Hepatocyte (in vitro differentiated cells): ENCODE data around the gene LHX4. TPM values are rescaled to one million over a fixed set of nuclear protein-coding genes. Genes with fewer than 3 reads are reported as not detected.

ENCODE experiments used
- DNase-seq: peaks from one replicate; pipeline ENCODE4 v3.0.0-alpha.2; 2016; ENCODE audit warnings: low spot score
- H2AFZ ChIP-seq: fragments of 200-600 bp; sonication (generic); 2 replicates; pipeline ENCODE4 v1.6.0; 2016; ENCODE audit warnings: antibody characterized with exemption, mild to moderate bottlenecking
- H3K27ac ChIP-seq: fragments of 200-600 bp; sonication (generic); 2 replicates; pipeline ENCODE4 v1.5.1; 2016; ENCODE audit warnings: mild to moderate bottlenecking
- H3K27me3 ChIP-seq: fragments of 200-600 bp; sonication (generic); 2 replicates; pipeline ENCODE4 v1.6.1; 2016
- H3K36me3 ChIP-seq: fragments of 200-600 bp; sonication (generic); replicated peaks from 2 replicates; pipeline ENCODE4 v1.5.1; 2016; ENCODE audit warnings: low read depth; ENCODE audit not compliant: insufficient read depth
- H3K4me1 ChIP-seq: fragments of 200-600 bp; sonication (generic); 2 replicates; pipeline ENCODE4 v1.5.1; 2016; ENCODE audit warnings: mild to moderate bottlenecking, moderate library complexity; ENCODE audit not compliant: insufficient read depth
- H3K4me2 ChIP-seq: fragments of 200-600 bp; sonication (generic); 2 replicates; pipeline ENCODE4 v1.6.0; 2016
- H3K4me3 ChIP-seq: fragments of 200-600 bp; sonication (generic); 2 replicates; pipeline ENCODE4 v1.5.1; 2016; ENCODE audit warnings: mild to moderate bottlenecking
- H3K79me2 ChIP-seq: fragments of 200-600 bp; sonication (generic); 2 replicates; pipeline ENCODE4 v1.6.0; 2017; ENCODE audit warnings: mild to moderate bottlenecking
- H3K9me2 ChIP-seq: fragments of 200-600 bp; sonication (generic); replicated peaks from 2 replicates; pipeline ENCODE4 v1.6.0; 2017; ENCODE audit warnings: mild to moderate bottlenecking; ENCODE audit not compliant: insufficient read depth
- H3K9me3 ChIP-seq: fragments of 200-600 bp; sonication (generic); 2 replicates; pipeline ENCODE4 v1.5.1; 2016; ENCODE audit warnings: low read depth, mild to moderate bottlenecking
- H4K20me1 ChIP-seq: fragments of 200-600 bp; sonication (generic); 2 replicates; pipeline ENCODE4 v1.6.0; 2016; ENCODE audit warnings: mild to moderate bottlenecking; ENCODE audit not compliant: insufficient read depth, poor library complexity, severe bottlenecking
- EZH2 ChIP-seq: fragments of 200-600 bp; sonication (generic); IDR thresholded peaks from 2 replicates; pipeline ENCODE4 v1.6.1; 2016; ENCODE audit warnings: antibody characterized with exemption, mild to moderate bottlenecking, borderline replicate concordance
- EZH2phosphoT487 ChIP-seq: fragments of 200-600 bp; sonication (generic); IDR thresholded peaks from one replicate; pipeline ENCODE4 v1.6.1; 2018; ENCODE audit warnings: antibody characterized with exemption, mild to moderate bottlenecking, low read depth, moderate library complexity; ENCODE audit not compliant: unreplicated experiment, severe bottlenecking
- WGBS: methylation state at CpG from one replicate; pipeline ENCODE4 v1.1.6; 2016; ENCODE audit warnings: low lambda C conversion rate; ENCODE audit errors: missing lambda C conversion rate; 5-methylcytosine and 5-hydroxymethylcytosine counted together
- polyA plus RNA-seq: library from polyadenylated mRNA; unstranded; fragments of >200 nt; fragmentation: Nextera tagmentation; extraction: Ambion mirVana; gene quantifications from 2 replicates; pipeline ENCODE4 v1.2.1, GENCODE V29; 2016
- total RNA-seq: library from RNA; depleted of rRNA; stranded (reverse); fragments of >200 nt; gene quantifications from 2 replicates; pipeline ENCODE4 v1.2.3, GENCODE V29; 2014
- TF ChIP-seq, protein P1 (sequence below): fragments of 200-600 bp; sonication (generic); IDR thresholded peaks from 2 replicates; pipeline ENCODE4 v1.5.1; 2016; ENCODE audit warnings: antibody characterized with exemption, mild to moderate bottlenecking; ENCODE audit not compliant: poor library complexity

Gene LHX4
- total and polyA plus RNA-seq, 2 experiments from 2014 or later, result 0.03 to 0.28 TPM

DNA sequence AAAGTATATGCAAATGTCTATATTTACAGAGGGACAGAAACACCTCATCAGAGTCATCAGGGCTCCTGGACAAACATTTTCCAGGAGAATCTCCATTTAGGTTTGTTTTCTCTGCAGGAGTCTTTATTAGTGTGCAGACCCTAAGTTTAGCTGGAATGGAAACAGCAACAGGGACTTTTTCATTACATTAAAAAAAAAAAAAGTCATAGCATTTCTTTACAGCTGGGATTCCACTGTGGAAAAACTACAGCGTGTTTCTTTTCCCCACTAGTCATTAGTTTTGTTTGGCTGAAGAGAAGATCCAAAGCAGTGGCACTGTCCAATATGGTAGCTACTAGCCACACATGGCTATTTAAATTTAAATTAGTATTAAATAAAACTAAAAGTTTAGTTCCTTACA is 49.6 kb downstream of the LHX4 start:
- no peak for TF ChIP-seq EZH2phosphoT487
- TF ChIP-seq, protein P1, sequence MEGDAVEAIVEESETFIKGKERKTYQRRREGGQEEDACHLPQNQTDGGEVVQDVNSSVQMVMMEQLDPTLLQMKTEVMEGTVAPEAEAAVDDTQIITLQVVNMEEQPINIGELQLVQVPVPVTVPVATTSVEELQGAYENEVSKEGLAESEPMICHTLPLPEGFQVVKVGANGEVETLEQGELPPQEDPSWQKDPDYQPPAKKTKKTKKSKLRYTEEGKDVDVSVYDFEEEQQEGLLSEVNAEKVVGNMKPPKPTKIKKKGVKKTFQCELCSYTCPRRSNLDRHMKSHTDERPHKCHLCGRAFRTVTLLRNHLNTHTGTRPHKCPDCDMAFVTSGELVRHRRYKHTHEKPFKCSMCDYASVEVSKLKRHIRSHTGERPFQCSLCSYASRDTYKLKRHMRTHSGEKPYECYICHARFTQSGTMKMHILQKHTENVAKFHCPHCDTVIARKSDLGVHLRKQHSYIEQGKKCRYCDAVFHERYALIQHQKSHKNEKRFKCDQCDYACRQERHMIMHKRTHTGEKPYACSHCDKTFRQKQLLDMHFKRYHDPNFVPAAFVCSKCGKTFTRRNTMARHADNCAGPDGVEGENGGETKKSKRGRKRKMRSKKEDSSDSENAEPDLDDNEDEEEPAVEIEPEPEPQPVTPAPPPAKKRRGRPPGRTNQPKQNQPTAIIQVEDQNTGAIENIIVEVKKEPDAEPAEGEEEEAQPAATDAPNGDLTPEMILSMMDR, result no peak
- no peak for TF ChIP-seq EZH2
- H3K27me3 ChIP-seq, result no peaks in the 10 kb centered on the region
- no peaks in the 10 kb centered on the region for H3K36me3 ChIP-seq
- no peak overlapping the region for H3K4me2 ChIP-seq
- 94% methylated on average over 1 of the region's 1 CpG for WGBS
- no peak for DNase-seq
- no peak overlapping the region for H3K4me3 ChIP-seq
- no peaks in the 10 kb centered on the region for H3K9me3 ChIP-seq
- no peak overlapping the region for H2AFZ ChIP-seq
- H4K20me1 ChIP-seq, result no peaks in the 10 kb centered on the region
- no peaks in the 10 kb centered on the region for H3K79me2 ChIP-seq
- peaks cover 10% of the 10 kb centered on the region for H3K4me1 ChIP-seq
- no peaks in the 10 kb centered on the region for H3K9me2 ChIP-seq
- H3K27ac ChIP-seq, result no peak overlapping the region

DNA sequence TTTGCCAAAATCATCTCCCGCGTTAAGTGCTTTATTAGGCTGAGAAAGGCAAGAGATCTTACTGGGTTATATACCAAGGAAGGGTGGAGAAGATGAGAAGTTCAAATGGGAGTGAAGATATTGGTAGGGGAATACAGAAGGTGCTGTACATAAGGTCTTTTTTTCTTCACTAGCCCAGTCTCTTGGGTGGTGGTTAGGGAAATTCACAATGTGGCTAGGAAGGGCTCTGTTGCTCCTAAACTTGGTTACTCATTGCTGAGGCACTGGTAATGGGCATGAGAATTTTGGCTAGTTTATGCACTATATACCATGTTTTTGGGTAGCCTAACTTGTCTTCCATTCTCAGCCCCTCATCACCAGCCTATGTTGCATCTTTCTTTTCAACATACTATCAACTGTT is 50.6 kb downstream of the LHX4 start:
- TF ChIP-seq, protein P1, result no peak
- TF ChIP-seq EZH2, result no peak
- no peak for TF ChIP-seq EZH2phosphoT487
- H4K20me1 ChIP-seq, result no peaks in the 10 kb centered on the region
- H3K4me3 ChIP-seq, result no peak overlapping the region
- 98% methylated on average over 2 of the region's 2 CpGs for WGBS
- no peak overlapping the region for H3K27ac ChIP-seq
- no peak for DNase-seq
- no peaks in the 10 kb centered on the region for H3K36me3 ChIP-seq
- H3K79me2 ChIP-seq, result no peaks in the 10 kb centered on the region
- no peaks in the 10 kb centered on the region for H3K9me3 ChIP-seq
- no peaks in the 10 kb centered on the region for H3K9me2 ChIP-seq
- no peaks in the 10 kb centered on the region for H3K27me3 ChIP-seq
- no peak overlapping the region for H3K4me2 ChIP-seq
- no peak overlapping the region for H2AFZ ChIP-seq
- H3K4me1 ChIP-seq, result peaks cover 10% of the 10 kb centered on the region

DNA sequence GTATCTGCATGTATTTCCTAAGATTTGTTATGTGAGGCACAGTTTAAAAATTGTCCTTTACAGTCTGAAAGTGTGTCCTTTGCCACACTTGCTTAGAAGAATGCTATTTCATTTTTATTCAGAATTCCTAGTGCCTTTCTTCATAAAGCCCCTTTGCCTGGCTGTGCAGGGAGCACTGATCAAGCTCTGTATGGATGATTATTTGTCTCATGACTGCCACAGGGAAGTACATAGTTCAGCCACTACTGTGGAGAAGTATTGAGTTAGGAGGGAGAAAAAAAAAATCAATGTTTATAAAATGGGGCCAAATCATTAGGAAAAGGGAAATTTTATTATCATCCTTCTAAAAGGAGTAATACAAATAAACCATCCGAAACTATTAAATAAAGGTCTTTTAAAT is 51.4 kb downstream of the LHX4 start:
- Histone ChIP-seq H3K27me3 (no peaks in the 10 kb centered on the region), H3K9me3 (no peaks in the 10 kb centered on the region), H3K27ac (no peak overlapping the region), H3K4me1 (peaks cover 10% of the 10 kb centered on the region), H3K4me3 (no peak overlapping the region), H3K4me2 (no peak overlapping the region), H2AFZ (no peak overlapping the region), H4K20me1 (no peaks in the 10 kb centered on the region), H3K79me2 (no peaks in the 10 kb centered on the region), H3K36me3 (no peaks in the 10 kb centered on the region), H3K9me2 (no peaks in the 10 kb centered on the region)
- DNase-seq, result no peak
- no peak for TF ChIP-seq EZH2phosphoT487
- TF ChIP-seq, protein P1, result no peak
- no peak for TF ChIP-seq EZH2
- WGBS, result 70% methylated on average over 1 of the region's 1 CpG
